GM11168 (cell line): ENCODE measurements around the gene PDZRN3.
"Not testable (repeated sequence)": the region's sequence is repeated elsewhere in the genome, so short reads cannot be mapped to it uniquely, and the experiment has no call there.

ENCODE experiments used
- in situ Hi-C: fragments of 300-500 bp; cut with MboI; formaldehyde crosslinking; loops from one replicate; pipeline ENCODE4 v1.12.0; 2022; ENCODE audit warnings: low sequenced_read_pairs; ENCODE audit not compliant: unreplicated experiment

The PDZRN3 gene

DNA sequence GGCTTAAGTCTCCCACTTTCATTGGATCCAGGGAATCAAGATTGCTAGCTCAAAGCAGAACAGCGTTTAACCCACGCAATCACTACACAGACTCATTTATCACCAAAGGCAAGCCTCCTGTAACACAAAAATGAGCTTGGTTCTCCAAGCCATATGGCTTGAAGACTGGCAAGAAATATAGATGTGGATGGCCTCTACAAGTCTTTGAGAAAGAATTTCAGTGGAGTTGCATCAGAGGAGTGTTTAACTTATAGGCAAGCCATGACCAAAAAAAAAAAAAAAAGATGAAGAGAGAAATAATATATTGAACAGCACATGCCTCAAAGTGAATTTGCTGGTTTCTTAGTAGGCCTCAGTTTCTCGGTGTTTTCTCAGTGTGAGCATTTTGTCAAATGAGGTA, 27.3 kb downstream of the PDZRN3 start:
- in situ Hi-C loops, result no loop called here

DNA sequence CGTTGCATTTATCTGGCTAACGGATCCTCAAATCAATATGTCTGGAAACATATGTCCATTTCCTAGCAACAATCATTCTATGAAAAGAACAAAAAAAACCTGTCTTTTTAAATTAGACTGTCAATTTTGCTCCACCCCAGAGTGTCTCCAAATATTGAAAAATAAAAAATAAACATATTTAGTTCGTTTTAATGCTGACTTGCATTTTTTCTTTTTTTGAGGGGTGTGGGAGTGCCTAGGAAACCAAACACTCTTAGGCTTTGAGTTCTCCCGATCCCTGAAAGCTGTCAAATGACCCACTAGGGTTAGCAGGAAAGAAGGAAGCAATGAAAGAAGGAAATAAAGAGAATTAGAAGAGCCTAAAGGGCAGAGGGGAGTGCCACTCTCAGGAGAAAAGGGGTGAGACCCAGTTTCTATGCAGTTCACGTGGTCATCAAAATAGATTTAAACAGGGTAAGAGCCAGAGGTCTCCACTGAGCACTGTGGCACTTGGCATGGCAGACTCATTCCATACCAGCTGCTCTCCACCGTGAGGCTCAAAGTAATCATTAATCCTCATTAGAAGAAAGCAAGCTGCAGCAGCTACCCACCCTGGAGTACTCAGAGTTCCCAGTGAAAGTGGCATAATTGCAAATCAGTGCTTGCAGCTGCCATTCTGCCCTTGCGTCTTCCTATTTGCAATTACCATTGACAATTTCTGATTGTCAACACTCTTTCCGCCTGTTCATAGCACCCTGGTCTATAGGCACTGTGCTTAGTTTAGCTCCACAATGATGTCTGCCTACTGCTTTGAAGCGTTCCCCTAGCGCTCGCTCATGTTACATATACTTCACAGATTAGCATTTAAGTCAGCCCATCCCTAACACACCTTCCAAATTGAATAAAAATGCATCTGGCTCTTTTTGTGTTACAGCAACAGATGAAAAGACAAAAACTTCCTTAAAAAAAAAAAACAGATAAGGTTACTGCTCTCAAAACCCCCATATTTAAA, 32.3 kb downstream of the PDZRN3 start:
- in situ Hi-C loops, result no loop called here

DNA sequence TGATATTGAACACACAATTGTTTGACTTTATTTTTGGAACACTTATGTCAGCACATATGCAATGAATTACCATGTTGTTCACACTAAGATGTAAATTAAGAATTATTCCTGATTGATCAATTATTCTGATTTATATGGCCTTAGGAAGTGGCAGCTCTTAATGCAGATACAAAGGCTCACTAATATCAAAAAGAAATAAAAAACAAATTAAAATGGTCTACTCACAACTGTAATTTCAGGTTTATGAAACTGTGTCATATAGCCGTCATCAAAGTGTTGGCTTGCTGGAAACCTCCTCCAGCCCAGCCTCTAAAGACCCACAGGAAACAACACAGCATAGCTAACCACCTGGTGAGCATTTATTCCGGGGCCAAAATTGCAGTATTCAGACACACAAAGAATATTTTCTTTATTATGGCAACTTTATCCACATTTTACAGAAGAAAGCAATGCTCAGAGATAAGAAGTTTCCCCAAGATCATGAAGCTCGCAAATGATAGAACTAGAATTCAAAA, 33.4 kb downstream of the PDZRN3 start:
- in situ Hi-C loops, result no loop called here

DNA sequence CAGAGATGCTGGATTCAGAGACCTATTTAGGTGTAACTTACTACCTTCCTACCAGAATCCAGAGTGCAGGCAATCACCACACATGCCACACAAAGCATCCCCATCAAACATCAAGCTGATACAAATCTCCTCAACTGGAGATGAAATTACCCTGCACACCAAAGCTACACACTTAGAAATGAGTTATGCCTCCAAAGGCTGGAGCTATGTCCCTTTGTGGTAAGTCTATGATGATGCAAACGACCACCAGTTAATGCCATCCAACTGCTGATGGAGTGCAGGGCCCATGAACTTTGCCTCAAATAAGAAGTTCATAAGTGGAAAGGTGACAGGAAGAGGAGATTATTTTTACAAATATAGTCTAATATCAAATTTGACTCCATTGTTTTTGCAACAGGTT, 38.1 kb downstream of the PDZRN3 start:
- in situ Hi-C loops, result no loop called here

DNA sequence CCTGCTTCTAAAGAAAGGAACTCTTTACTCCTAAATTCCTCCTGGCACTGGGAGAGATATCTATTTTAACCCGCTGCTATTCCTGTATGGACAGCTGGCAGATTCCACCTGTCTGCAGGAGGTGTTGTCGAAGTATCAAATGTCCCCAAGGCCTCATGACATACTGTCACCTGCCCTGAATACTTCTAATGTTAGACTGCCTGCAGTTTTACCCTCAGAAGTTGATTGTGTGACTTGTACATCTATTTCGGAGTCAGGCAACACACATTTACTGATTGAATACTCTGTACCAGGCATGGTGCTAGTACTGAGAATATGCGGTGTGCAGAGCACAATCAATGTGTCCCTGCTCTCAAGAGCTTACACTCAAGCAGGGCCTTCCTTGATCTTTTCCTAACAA, 38.6 kb downstream of the PDZRN3 start:
- in situ Hi-C loops, result no loop called here

DNA sequence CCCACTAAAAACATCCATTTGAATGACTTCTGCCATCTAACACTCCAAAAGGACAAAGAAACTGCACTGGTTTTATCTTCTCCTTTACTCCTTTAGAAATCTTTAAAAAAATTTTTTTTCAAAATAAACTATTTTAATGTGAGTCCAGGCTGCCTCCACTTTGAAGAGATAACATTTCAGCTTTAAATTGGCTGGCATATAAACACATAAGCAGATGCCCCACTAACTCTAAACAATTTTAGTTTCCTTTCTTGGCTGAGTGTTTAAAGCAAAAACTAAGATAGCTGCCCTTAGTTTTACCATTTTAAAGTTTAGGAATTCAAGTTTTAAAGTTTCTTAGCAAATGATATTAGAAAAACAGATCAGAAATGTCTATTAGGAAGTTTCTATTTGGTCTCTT, 39.9 kb downstream of the PDZRN3 start:
- in situ Hi-C loops, result no loop called here

GRCh38 chr3:73582535-73582934, 42.2 kb downstream of the PDZRN3 start:
- in situ Hi-C loops, result no loop called here

- in situ Hi-C loops, result no loop called here
Measured at GRCh38 chr3:73581134-73581846, 43.5 kb downstream of the PDZRN3 start.

- in situ Hi-C loops, result no loop called here
Measured at GRCh38 chr3:73580343-73580742, 44.4 kb downstream of the PDZRN3 start.

- in situ Hi-C loops, result no loop called here
Measured at GRCh38 chr3:73577704-73578103, 47.0 kb downstream of the PDZRN3 start.

DNA sequence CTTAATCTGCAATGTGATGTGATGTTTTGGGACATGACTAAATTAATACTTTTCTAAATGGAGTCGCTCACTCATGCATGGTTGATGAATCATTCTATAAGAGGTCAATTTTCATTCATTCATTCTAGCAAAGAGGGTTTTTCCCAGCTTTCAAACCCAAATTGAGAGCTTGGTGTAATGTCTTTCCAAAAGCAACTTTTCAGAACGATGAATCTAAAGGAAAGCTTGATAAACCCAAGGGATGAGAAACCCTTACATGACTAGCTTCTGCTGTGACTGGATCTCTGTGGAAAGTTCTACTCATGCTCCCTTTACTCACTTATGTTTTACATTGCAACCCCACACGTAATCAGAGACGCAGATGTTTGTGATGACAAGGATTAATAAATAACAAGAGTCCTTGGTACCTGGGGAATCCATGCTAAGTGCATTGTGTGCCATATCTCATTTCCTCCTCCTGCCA, 47.7 kb downstream of the PDZRN3 start:
- in situ Hi-C loops, result no loop called here

DNA sequence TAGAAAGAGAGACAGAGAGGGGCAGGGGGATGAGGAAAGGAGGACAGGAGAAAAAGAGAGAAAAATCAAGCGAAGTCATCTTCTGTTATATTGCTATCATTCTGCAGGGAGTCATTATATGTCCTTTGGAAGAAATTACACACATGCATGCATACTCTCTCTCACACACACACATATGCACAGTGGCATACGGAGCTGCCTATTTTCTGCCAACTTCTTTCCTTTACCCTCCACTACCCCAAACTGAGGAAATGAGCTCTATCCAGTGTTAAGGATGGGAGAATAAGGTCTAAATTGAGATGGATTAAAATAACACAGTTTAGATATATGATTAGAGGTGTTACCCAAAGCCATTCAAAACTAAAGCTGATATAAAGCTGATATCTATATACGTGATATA, 48.8 kb downstream of the PDZRN3 start:
- in situ Hi-C loops, result no loop called here

GRCh38 chr3:73575519-73575918, 49.2 kb downstream of the PDZRN3 start:
- in situ Hi-C loops, result no loop called here

- in situ Hi-C loops, result no loop called here
Measured at GRCh38 chr3:73573204-73573603, 51.5 kb downstream of the PDZRN3 start.

GRCh38 chr3:73572368-73572767, 52.4 kb downstream of the PDZRN3 start:
- in situ Hi-C loops, result no loop called here

DNA sequence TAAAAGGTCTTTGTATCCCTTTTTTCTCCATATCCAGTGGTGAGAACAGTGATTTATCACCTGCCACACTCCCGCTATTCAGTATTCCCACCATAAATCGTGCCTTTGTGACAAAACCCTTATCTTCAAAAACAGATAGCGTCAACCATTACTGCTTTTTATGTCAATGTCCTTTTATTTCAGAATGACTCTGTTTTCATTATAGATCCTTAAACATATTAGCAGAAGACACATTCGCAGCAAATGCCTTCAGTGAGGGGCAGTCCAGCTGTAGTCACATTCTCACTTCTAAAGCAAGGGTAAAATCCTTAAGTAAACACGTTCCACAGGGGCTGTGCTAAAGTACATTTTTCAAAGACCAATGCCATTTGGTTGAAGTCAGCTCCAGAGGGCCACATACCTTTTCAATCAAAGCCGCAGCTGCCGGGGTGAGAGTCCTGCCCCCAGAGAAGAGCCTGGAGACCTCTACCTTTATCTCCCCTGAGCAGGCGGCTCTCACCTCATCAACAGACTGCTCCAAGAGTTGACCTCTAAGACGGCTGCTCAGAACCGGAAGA, 53.4 kb downstream of the PDZRN3 start:
- in situ Hi-C loops, result no loop called here

GRCh38 chr3:73569246-73569760, 55.4 kb downstream of the PDZRN3 start:
- in situ Hi-C loops, result no loop called here

DNA sequence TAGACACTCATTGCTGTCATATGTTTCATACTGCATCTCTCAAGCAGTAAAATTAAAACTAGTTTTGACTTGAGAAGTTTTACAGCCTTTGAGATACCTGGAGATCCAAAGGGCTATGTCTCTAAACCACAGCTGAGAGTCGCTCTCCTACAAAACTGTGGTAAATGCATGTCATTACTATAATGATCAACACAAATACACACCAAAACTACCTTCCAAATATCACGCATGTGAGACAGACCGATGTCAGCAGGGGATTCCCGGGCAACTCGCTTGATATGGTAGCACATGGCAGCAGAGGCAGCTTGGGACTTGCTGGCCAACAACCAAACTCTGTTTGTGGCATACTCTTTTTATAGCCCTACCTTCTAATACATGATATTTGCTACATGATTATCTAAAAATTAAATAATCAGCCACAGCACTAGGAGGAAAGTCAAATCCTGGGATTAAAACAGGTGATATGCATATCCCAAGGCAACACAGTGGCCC, 56.3 kb downstream of the PDZRN3 start:
- in situ Hi-C loops, result no loop called here

DNA sequence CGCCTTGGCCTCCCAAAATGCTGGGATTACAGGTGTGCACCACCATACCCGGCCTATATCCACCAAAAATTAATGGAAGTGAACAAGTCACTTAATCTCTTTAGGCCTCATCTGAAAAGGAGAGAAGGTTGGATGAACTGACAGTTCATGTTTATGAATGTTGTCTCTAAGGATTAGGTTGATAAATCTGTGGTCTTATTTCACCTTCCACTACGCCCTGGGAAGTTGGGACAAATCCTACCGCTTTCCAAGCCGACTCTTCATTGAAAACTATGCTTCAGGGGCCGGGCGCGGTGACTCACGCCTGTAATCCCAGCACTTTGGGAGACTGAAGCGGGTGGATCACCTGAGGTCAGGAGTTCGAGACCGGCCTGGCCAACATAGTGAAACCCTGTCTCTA, 59.4 kb downstream of the PDZRN3 start:
- in situ Hi-C loops, result not testable (repeated sequence)

DNA sequence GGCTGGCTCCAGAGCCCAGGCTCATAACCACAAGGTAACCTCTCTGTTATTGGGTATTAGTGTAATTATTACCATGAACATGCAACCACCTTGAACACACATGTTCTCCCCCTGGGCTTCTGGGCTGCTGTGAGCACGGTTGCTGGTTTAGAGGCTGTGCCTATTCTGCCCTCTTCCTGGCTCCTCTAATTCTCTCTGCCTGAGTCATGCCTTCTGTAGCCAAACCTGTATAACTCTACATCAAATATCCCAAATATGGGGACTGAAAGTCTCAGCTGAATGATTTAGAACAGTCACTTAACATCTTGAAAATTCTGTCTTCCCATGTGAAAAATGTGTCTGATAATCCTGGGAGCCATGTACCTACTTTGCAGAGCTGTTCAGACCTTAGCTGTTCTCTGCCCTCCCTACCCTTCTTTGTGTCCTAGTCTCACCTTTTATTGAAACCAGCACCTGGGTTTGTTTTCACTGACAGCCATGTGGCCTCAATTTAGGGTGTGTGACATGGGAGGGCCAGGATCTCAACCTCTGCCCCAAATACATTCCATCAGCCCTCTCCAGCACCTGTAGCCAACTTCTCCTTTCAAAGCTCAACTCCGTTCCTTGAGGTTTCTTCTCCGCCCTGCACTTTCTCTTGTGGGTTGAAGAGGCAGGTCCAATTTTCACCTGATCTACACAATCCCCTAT, 60.7 kb downstream of the PDZRN3 start:
- in situ Hi-C loops, result no loop called here
